MCF 10A (cell line): ENCODE data around the gene PTH1R. TPM values are rescaled to one million over a fixed set of nuclear protein-coding genes. Genes with fewer than 3 reads are reported as not detected.
A peak's percentile ranks its signal among the peaks of the same experiment; 100 is the strongest.
"Not testable (repeated sequence)": the region's sequence is repeated elsewhere in the genome, so short reads cannot be mapped to it uniquely, and the experiment has no call there.

Source experiments
- BruUV-seq: library from RNA; stranded (reverse); fragments of 400-500 nt; replicated peaks from 2 replicates; lab custom pipeline; 2021; lab: Mats Ljungman, UMichigan
- CTCF ChIA-PET: fragments of 300-600 bp; sonication (Branson Sonifier 250); formaldehyde crosslinking; extraction: SDS; loops from one replicate; lab custom pipeline; 2021; ENCODE audit warnings: antibody characterized with exemption, inconsistent platforms; lab: Yijun Ruan, JAX
- POLR2A ChIA-PET: fragments of 300-600, 350-650 bp; sonication (Branson Sonifier 250); formaldehyde crosslinking; extraction: SDS; loops from one replicate; lab custom pipeline; 2020; ENCODE audit warnings: antibody characterized with exemption, inconsistent platforms; lab: Yijun Ruan, JAX
- DNase-seq: peaks from one replicate; pipeline ENCODE4 v3.0.0-alpha.2; 2018; ENCODE audit not compliant: unreplicated experiment
- H3K27ac Mint-ChIP-seq: one replicate; pipeline ENCODE4 v1.8.0; 2022; ENCODE audit warnings: mild to moderate bottlenecking, low read depth, mixed read lengths; ENCODE audit not compliant: unreplicated experiment
- H3K27me3 Mint-ChIP-seq: one replicate; pipeline ENCODE4 v1.8.0; 2022; ENCODE audit warnings: mixed read lengths; ENCODE audit not compliant: insufficient read depth, unreplicated experiment
- H3K36me3 Mint-ChIP-seq: one replicate; pipeline ENCODE4 v1.8.0; 2022; ENCODE audit warnings: mild to moderate bottlenecking, moderate library complexity, mixed read lengths; ENCODE audit not compliant: insufficient read depth, unreplicated experiment
- H3K4me1 Mint-ChIP-seq: one replicate; pipeline ENCODE4 v1.8.0; 2022; ENCODE audit warnings: mixed read lengths; ENCODE audit not compliant: insufficient read depth, unreplicated experiment
- H3K4me3 Mint-ChIP-seq: one replicate; pipeline ENCODE4 v1.8.0; 2022; ENCODE audit warnings: mild to moderate bottlenecking, moderate library complexity, mixed read lengths; ENCODE audit not compliant: unreplicated experiment
- H3K9me3 Mint-ChIP-seq: one replicate; pipeline ENCODE4 v1.8.0; 2022; ENCODE audit warnings: mixed read lengths; ENCODE audit not compliant: unreplicated experiment
- intact Hi-C: fragments of 100-400 bp; cut with micrococcal nuclease; formaldehyde crosslinking; loops from 2 replicates; pipeline ENCODE4 v1.14.1; 2022
- total RNA-seq: library from RNA; stranded (reverse); gene quantifications from 2 replicates; pipeline ENCODE4 v1.2.3, GENCODE V29; 2022
- TF ChIP-seq, protein P1 (sequence below): fragments of 200-600 bp; IDR thresholded peaks from one replicate; pipeline ENCODE4 v1.8.0; 2022; ENCODE audit warnings: antibody characterized with exemption, mild to moderate bottlenecking; ENCODE audit not compliant: unreplicated experiment

The PTH1R gene
- total RNA-seq, 1 experiment from 2014 or later, result not detected

DNA sequence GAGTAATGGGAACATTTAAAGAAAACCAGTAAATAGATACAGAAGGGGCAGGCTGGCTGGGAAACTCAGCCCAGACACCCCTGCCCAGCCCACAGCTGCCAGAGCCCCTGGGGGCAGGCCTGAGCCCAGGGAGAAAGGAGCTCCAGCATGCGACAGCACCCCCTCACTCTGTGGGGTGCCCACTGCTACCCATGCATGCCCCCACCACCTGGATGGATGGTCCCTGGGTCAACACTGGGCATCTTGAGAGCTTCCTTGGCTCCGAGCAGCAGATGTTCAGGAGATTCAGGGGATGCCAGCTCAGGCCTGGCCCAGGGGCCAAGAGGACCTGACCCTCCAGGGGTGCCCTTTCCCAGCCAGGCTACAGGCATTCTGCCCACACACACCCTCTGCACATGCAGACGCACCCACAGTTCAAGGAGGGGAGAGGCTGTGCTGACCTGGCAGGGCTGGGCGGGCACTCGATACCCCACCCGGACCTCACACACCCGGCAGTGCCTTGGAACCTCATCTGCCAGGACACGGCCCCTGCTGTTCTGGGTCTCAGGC is 31.5 kb downstream of the PTH1R start:
- ChIA-PET POLR2A (interaction anchor here (0.6 to 1.3 kb wide), 5 partner anchors 11 to 415 kb away, joined by 3 to 4 read pairs (median 3); no protein-coding TSS in a partner anchor), CTCF (interaction anchor here (0.6 to 2.6 kb wide), 22 partner anchors 9 to 433 kb away, joined by 3 to 19 read pairs (median 4); no protein-coding TSS in a partner anchor)
- BruUV-seq, result no TSS peak
- DNase-seq, result no peak
- intact Hi-C loops, result loop anchor here (1.0 kb wide), 2 partner anchors 43 to 204 kb away; no protein-coding TSS in a partner anchor
- TF ChIP-seq, protein P1, sequence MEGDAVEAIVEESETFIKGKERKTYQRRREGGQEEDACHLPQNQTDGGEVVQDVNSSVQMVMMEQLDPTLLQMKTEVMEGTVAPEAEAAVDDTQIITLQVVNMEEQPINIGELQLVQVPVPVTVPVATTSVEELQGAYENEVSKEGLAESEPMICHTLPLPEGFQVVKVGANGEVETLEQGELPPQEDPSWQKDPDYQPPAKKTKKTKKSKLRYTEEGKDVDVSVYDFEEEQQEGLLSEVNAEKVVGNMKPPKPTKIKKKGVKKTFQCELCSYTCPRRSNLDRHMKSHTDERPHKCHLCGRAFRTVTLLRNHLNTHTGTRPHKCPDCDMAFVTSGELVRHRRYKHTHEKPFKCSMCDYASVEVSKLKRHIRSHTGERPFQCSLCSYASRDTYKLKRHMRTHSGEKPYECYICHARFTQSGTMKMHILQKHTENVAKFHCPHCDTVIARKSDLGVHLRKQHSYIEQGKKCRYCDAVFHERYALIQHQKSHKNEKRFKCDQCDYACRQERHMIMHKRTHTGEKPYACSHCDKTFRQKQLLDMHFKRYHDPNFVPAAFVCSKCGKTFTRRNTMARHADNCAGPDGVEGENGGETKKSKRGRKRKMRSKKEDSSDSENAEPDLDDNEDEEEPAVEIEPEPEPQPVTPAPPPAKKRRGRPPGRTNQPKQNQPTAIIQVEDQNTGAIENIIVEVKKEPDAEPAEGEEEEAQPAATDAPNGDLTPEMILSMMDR, result no peak
- no peak overlapping the region for H3K27ac Mint-ChIP-seq
- no peaks in the 10 kb centered on the region for H3K9me3 Mint-ChIP-seq
- no peaks in the 10 kb centered on the region for H3K27me3 Mint-ChIP-seq
- H3K36me3 Mint-ChIP-seq, result peaks cover 2% of the 10 kb centered on the region
- H3K4me3 Mint-ChIP-seq, result no peak overlapping the region
- peaks cover 13% of the 10 kb centered on the region for H3K4me1 Mint-ChIP-seq

DNA sequence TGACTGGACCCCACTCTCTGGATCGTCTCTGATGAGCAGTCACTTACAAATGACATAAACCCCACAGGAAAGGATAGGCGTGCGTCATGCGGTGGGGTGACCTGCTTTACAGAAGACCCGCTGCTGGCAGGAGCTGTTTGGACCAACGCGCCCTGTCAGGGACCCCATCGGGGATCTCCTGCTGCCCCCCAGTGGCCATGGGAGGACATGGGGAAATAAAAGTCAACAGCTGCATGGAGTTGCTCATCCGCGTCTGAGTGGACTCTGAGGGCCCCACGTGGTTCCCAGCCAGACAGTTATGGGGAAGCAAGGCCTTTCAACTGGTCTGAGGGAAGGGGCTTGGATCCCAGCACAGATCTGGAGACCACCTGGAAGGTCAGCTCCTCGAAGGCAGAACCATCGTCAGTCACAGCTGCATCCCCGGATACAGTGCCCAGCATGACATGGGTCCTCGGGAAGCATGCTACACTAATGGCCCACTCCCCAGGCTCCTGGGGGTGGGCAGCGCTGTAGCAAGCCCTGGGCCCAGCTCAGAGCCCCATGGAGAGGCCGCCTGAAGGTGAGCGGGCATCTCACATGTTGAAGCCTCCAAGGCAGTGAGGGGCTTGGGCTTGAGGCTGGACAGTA is 32.1 kb downstream of the PTH1R start:
- Mint-ChIP-seq H3K36me3 (peaks cover 8% of the 10 kb centered on the region), H3K9me3 (no peaks in the 10 kb centered on the region), H3K4me1 (peaks cover 13% of the 10 kb centered on the region), H3K4me3 (no peak overlapping the region), H3K27me3 (no peaks in the 10 kb centered on the region), H3K27ac (no peak overlapping the region)
- POLR2A ChIA-PET, result interaction anchor here (0.6 to 1.3 kb wide), 3 partner anchors 11 to 285 kb away, joined by 3 to 4 read pairs (median 3); no protein-coding TSS in a partner anchor
- CTCF ChIA-PET, result interaction anchor here (0.6 to 2.6 kb wide), 24 partner anchors 10 to 447 kb away, joined by 3 to 19 read pairs (median 4); partner anchors contain the start of gene PTH1R
- TF ChIP-seq, protein P1, result peak; percentile 87
- BruUV-seq, result no TSS peak
- intact Hi-C loops, result loop anchor here (1.0 to 10.0 kb wide), 3 partner anchors 43 to 415 kb away; partner anchors contain the start of gene SETD2
- peak; percentile 81 for DNase-seq

DNA sequence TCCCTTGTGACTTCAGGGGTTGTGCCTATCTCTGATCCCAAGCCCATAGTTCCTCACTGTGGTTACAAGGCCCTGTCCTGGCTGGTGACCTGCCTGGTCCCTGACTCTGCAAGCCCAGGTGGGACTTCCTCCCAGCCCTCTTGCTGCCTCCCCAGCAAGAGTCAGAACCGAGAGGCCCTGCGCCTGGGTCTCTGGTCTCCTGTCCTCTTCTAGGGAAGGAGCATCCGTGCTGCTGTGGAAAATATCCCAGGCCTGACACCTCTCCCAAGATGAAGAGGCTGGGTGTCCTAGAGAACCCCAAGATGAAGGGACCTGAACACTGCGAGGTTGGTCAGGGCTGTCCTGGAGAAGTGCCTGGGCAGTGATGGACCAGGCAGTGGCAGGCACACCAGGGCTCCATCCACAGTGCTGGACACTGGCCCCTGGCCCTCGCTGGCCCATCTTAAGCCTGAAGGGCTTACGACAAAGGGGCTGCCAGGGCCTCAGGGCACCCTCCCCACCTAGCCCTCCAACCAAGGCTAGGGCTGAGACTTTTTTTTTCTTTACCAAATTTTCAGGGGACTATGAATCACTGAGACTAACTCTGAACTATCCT is 32.7 kb downstream of the PTH1R start:
- Mint-ChIP-seq H3K4me1 (peaks cover 13% of the 10 kb centered on the region), H3K27ac (no peak overlapping the region), H3K36me3 (peaks cover 11% of the 10 kb centered on the region), H3K27me3 (no peaks in the 10 kb centered on the region), H3K9me3 (no peaks in the 10 kb centered on the region), H3K4me3 (no peak overlapping the region)
- TF ChIP-seq, protein P1, result no peak
- ChIA-PET CTCF (interaction anchor here (0.6 to 2.6 kb wide), 18 partner anchors 10 to 448 kb away, joined by 3 to 19 read pairs (median 6); partner anchors contain the start of gene PTH1R), POLR2A (interaction anchor here (1.0 kb wide), 1 partner anchor 10 kb away, joined by 4 read pairs; no protein-coding TSS in a partner anchor)
- intact Hi-C loops, result loop anchor here (5.0 to 10.0 kb wide), 2 partner anchors 252 to 415 kb away; partner anchors contain the start of gene SETD2
- no TSS peak for BruUV-seq
- no peak for DNase-seq

DNA sequence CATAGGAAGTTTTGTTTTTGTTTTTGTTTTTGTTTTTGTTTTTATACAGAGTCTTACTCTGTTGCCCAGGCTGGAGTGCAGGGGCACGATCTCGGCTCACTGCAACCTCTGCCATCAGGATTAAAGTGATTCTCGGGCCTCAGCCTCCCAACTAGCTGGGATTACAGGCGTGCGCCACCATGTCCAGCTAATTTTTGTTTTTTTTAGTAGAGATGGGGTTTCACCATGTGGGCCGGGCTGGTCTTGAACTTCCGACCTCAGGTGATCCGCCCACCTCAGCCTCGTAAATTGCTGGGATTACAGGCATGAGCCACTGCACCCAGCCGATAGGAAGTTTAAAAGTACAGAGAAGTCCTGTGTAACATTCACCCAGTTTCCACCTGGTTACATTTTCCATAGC is 33.4 kb downstream of the PTH1R start:
- H3K27ac Mint-ChIP-seq, H3K27me3 Mint-ChIP-seq, H3K4me3 Mint-ChIP-seq, DNase-seq, BruUV-seq, POLR2A ChIA-PET, H3K9me3 Mint-ChIP-seq: not testable (repeated sequence)
- peaks cover 13% of the 10 kb centered on the region for H3K4me1 Mint-ChIP-seq
- peaks cover 17% of the 10 kb centered on the region for H3K36me3 Mint-ChIP-seq
- intact Hi-C loops, result loop anchor here (5.0 to 10.0 kb wide), 2 partner anchors 251 to 414 kb away; partner anchors contain the start of gene SETD2
- CTCF ChIA-PET, result interaction anchor here (0.6 to 1.3 kb wide), 3 partner anchors 205 to 208 kb away, joined by 3 to 6 read pairs (median 4); no protein-coding TSS in a partner anchor
